ENCODE data around the gene GSTM5.
"Not testable (repeated sequence)": the region's sequence is repeated elsewhere in the genome, so short reads cannot be mapped to it uniquely, and the experiment has no call there.

GSTM5 gene

GRCh38 chr1:109732390-109732881 lies 20.4 kb downstream of the GSTM5 start:
- no peak for DNase-seq

GRCh38 chr1:109733236-109733870 lies 21.3 kb downstream of the GSTM5 start:
- no peak for DNase-seq

- DNase-seq, result peak; percentile 76
These were observed 27.9 kb downstream of the GSTM5 start for GRCh38 chr1:109739738-109740614.

GRCh38 chr1:109740615-109741373 lies 28.7 kb downstream of the GSTM5 start, which contains the start of gene GSTM3:
TSS of gene GSTM3 (minus strand) at chr1:109741038. CDS start at chr1:109740287, 751 bp downstream.
- no peak for DNase-seq

GRCh38 chr1:109748311-109748710 lies 36.3 kb downstream of the GSTM5 start:
- not testable (repeated sequence) for DNase-seq

GRCh38 chr1:109749221-109749620 lies 37.2 kb downstream of the GSTM5 start:
- DNase-seq, result no peak

- no peak for DNase-seq
These were observed 38.3 kb downstream of the GSTM5 start for GRCh38 chr1:109750241-109750882.

GRCh38 chr1:109750920-109751319 lies 38.9 kb downstream of the GSTM5 start:
- DNase-seq, result no peak

- DNase-seq, result no peak
These were observed 39.6 kb downstream of the GSTM5 start for GRCh38 chr1:109751531-109752260.

GRCh38 chr1:109754738-109755137 lies 42.7 kb downstream of the GSTM5 start:
- no peak for DNase-seq

- not testable (repeated sequence) for DNase-seq
These were observed 44.3 kb downstream of the GSTM5 start for GRCh38 chr1:109756325-109756724.

- no peak for DNase-seq
These were observed 44.9 kb downstream of the GSTM5 start for GRCh38 chr1:109756848-109757521.

- no peak for DNase-seq
These were observed 46.1 kb downstream of the GSTM5 start for GRCh38 chr1:109757936-109758786.

- DNase-seq, result no peak
These were observed 47.7 kb downstream of the GSTM5 start for GRCh38 chr1:109759513-109760334.

GRCh38 chr1:109760581-109761226 lies 48.7 kb downstream of the GSTM5 start:
- DNase-seq, result no peak

GRCh38 chr1:109761227-109762038 lies 49.4 kb downstream of the GSTM5 start:
- no peak for DNase-seq

GRCh38 chr1:109762039-109762585 lies 50.1 kb downstream of the GSTM5 start:
- DNase-seq, result no peak

Measured in EL (cell line).